Caco-2 (cell line): Measurements from ENCODE around the gene RRAS. TPM values are rescaled to one million over a fixed set of nuclear protein-coding genes. Genes with fewer than 3 reads are reported as not detected.

Experiments
- BruUV-seq: library from RNA; stranded (reverse); fragments of 400-500 nt; replicated peaks from 2 replicates; lab custom pipeline; 2021; lab: Mats Ljungman, UMichigan
- CTCF ChIA-PET: fragments of 300-600 bp; sonication (Branson Sonifier 250); formaldehyde crosslinking; loops from one replicate; lab custom pipeline; 2022; ENCODE audit warnings: antibody characterized with exemption; lab: Charles Lee
- POLR2A ChIA-PET: fragments of 300-600 bp; sonication (Branson Sonifier 250); formaldehyde crosslinking; loops from one replicate; lab custom pipeline; 2022; ENCODE audit warnings: antibody characterized with exemption; lab: Charles Lee
- DNase-seq, 2 experiments: peaks; one replicate each; pipeline versions ENCODE4 v3.0.0 to v3.0.0-alpha.2; 2020 to 2022
- H3K27me3 ChIP-seq: replicated peaks from 2 replicates; pipeline ENCODE4 v1.6.0; 2011; ENCODE audit warnings: low read length; ENCODE audit not compliant: control insufficient read depth, insufficient read depth
- H3K36me3 ChIP-seq: 2 replicates; pipeline ENCODE4 v1.5.1; 2011; ENCODE audit warnings: low read length; ENCODE audit not compliant: control insufficient read depth, insufficient read depth
- H3K4me1 ChIP-seq: fragments of 250-450 bp; sonication (Bioruptor Pico); 2 replicates; pipeline ENCODE4 v1.5.1; 2020; ENCODE audit warnings: mild to moderate bottlenecking
- H3K4me3 ChIP-seq: 2 replicates; pipeline ENCODE4 v1.5.1; 2011; ENCODE audit warnings: low read depth, mild to moderate bottlenecking, control low read depth, low read length
- H3K9me3 ChIP-seq: fragments of 250-450 bp; sonication (Bioruptor Pico); 2 replicates; pipeline ENCODE4 v1.5.1; 2020; ENCODE audit warnings: mild to moderate bottlenecking, moderate library complexity
- H3K27ac Mint-ChIP-seq: one replicate; pipeline ENCODE4 v1.8.0; 2022; ENCODE audit warnings: mixed read lengths; ENCODE audit not compliant: unreplicated experiment
- H3K27me3 Mint-ChIP-seq: one replicate; pipeline ENCODE4 v1.8.0; 2022; ENCODE audit warnings: mixed read lengths; ENCODE audit not compliant: insufficient read depth, unreplicated experiment
- H3K36me3 Mint-ChIP-seq: one replicate; pipeline ENCODE4 v1.8.0; 2022; ENCODE audit warnings: mild to moderate bottlenecking, mixed read lengths; ENCODE audit not compliant: insufficient read depth, unreplicated experiment
- H3K4me1 Mint-ChIP-seq: one replicate; pipeline ENCODE4 v1.8.0; 2022; ENCODE audit warnings: low read depth, mixed read lengths; ENCODE audit not compliant: unreplicated experiment
- H3K4me3 Mint-ChIP-seq: one replicate; pipeline ENCODE4 v1.8.0; 2022; ENCODE audit warnings: mild to moderate bottlenecking, moderate library complexity, mixed read lengths; ENCODE audit not compliant: unreplicated experiment
- H3K9me3 Mint-ChIP-seq: one replicate; pipeline ENCODE4 v1.8.0; 2022; ENCODE audit warnings: mixed read lengths; ENCODE audit not compliant: unreplicated experiment
- intact Hi-C: fragments of 100-400 bp; cut with micrococcal nuclease; formaldehyde crosslinking; loops from one replicate; pipeline ENCODE4 v1.10.0; 2022; ENCODE audit not compliant: unreplicated experiment
- microRNA-seq: library from miRNA; unstranded; fragments of <30 nt; microRNA quantifications from one replicate; pipeline ENCODE4 v1.2.0, GENCODE V29; 2022
- total RNA-seq: library from RNA; stranded (reverse); gene quantifications from 2 replicates; pipeline ENCODE4 v1.2.3, GENCODE V29; 2022
- TF ChIP-seq, protein P1 (sequence below), 2 experiments: fragments of 200-600 bp in 1 of 2; IDR thresholded peaks; 1 replicate in 1 of 2; 2 replicates in 1 of 2; pipeline versions ENCODE4 v1.5.1 to v1.8.0; 2011 to 2022; ENCODE audit warnings: antibody characterized with exemption in 1 of 2, control low read depth in 1 of 2, inconsistent platforms in 1 of 2, low read depth in 1 of 2, low read length in 1 of 2, mild to moderate bottlenecking in 1 of 2, moderate library complexity in 1 of 2; ENCODE audit not compliant: insufficient read depth in 1 of 2, severe bottlenecking in 1 of 2, unreplicated experiment in 1 of 2

Gene RRAS
- total RNA-seq, 1 experiment from 2014 or later: 10.6 TPM

DNA sequence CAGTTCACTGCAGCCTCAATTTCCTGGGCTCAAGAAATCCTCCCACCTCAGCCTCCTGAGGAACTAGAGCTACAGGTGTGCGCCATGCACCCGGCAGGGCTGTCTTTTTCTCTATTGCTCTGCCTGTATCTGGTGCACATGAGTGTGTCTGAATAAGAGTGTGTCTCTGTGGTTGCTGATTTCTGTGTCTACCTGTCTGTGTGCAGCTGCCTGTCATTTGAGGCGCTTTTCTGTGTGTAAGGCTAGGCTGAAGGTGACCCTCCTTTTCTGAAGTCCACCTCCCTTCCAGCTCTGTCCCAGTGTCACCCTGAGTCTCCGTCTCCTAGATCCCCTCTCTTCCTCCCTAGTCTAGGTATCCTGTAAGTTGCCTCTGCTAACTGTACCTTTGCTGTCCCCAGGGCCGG is 50.4 kb downstream of the RRAS start:
- Histone ChIP-seq H3K4me3 (no peak overlapping the region), H3K27me3 (no peaks in the 10 kb centered on the region), H3K4me1 (peaks cover 10% of the 10 kb centered on the region), H3K9me3 (no peaks in the 10 kb centered on the region), H3K36me3 (no peaks in the 10 kb centered on the region)
- H3K9me3 Mint-ChIP-seq: no peaks in the 10 kb centered on the region
- ChIA-PET POLR2A (interaction anchor here (0.7 to 1.6 kb wide), 3 partner anchors 9 to 51 kb away, joined by 8 to 18 read pairs (median 11); partner anchors contain the start of genes NOSIP, PRRG2 and RRAS), CTCF (interaction anchor here (2.4 kb wide), 1 partner anchor 51 kb away, joined by 9 read pairs; the partner anchor contains the start of gene RRAS)
- no peak overlapping the region for H3K27ac Mint-ChIP-seq
- intact Hi-C loops: no loop called here
- TF ChIP-seq, protein P1, sequence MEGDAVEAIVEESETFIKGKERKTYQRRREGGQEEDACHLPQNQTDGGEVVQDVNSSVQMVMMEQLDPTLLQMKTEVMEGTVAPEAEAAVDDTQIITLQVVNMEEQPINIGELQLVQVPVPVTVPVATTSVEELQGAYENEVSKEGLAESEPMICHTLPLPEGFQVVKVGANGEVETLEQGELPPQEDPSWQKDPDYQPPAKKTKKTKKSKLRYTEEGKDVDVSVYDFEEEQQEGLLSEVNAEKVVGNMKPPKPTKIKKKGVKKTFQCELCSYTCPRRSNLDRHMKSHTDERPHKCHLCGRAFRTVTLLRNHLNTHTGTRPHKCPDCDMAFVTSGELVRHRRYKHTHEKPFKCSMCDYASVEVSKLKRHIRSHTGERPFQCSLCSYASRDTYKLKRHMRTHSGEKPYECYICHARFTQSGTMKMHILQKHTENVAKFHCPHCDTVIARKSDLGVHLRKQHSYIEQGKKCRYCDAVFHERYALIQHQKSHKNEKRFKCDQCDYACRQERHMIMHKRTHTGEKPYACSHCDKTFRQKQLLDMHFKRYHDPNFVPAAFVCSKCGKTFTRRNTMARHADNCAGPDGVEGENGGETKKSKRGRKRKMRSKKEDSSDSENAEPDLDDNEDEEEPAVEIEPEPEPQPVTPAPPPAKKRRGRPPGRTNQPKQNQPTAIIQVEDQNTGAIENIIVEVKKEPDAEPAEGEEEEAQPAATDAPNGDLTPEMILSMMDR (IDR thresholded peaks at IDR 0.05; ENCODE audit: insufficient read depth in 1 of 2, low read depth in 1 of 2, low read length in 1 of 2, severe bottlenecking in 1 of 2, unreplicated experiment in 1 of 2): no peak
- BruUV-seq: no TSS peak
- H3K36me3 Mint-ChIP-seq: peaks cover 20% of the 10 kb centered on the region
- no peak for DNase-seq
- H3K4me3 Mint-ChIP-seq: peak overlapping the region; percentile 74
- H3K27me3 Mint-ChIP-seq: no peaks in the 10 kb centered on the region
- H3K4me1 Mint-ChIP-seq: peaks cover 27% of the 10 kb centered on the region

DNA sequence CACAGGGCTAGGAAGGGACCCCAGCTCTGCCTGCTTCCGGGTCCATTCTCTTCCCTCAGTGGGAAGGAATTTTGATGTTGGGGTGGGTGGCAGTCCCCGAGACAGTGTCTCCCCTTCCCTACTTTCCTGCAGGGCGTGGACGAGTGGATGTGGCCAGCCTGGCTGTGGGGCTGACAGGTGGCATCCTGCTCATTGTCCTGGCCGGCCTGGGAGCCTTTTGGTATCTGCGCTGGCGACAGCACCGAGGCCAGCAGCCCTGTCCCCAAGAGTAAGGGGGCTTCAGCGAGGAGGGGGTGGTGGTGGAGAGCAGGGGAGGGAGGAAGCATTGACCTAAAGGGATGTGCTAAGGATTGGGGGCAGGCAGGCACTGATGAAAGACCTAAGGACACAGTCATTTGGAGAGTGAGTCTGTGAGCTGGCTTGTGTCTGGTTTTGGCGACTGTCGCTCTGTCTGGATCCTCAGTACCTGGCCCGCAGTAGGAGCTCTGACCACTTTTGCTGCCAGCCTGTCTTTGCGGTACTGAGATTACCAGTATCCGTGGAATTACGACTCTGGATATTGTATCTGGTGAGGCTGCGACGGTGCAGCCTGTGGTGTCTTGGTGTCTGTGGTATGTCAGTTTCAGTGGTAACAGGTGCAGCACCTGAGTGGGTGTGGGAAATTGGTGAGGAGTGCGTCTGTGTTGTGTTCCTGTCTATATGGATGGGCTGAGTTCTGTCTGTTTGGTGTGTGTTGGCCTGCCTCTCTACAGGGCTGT is 51.4 kb downstream of the RRAS start:
- H3K4me1 ChIP-seq: peaks cover 2% of the 10 kb centered on the region
- Mint-ChIP-seq H3K4me1 (peaks cover 17% of the 10 kb centered on the region), H3K36me3 (peaks cover 10% of the 10 kb centered on the region), H3K9me3 (no peaks in the 10 kb centered on the region), H3K27ac (no peak overlapping the region), H3K27me3 (no peaks in the 10 kb centered on the region), H3K4me3 (no peak overlapping the region)
- no peak overlapping the region for H3K4me3 ChIP-seq
- H3K27me3 ChIP-seq: no peaks in the 10 kb centered on the region
- intact Hi-C loops: no loop called here
- no TSS peak for BruUV-seq
- TF ChIP-seq, protein P1 (IDR thresholded peaks at IDR 0.05; ENCODE audit: insufficient read depth in 1 of 2, low read depth in 1 of 2, low read length in 1 of 2, severe bottlenecking in 1 of 2, unreplicated experiment in 1 of 2): no peak
- ChIA-PET CTCF (no interaction called here), POLR2A (no interaction called here)
- DNase-seq: no peak
- no peaks in the 10 kb centered on the region for H3K36me3 ChIP-seq
- H3K9me3 ChIP-seq: no peaks in the 10 kb centered on the region

DNA sequence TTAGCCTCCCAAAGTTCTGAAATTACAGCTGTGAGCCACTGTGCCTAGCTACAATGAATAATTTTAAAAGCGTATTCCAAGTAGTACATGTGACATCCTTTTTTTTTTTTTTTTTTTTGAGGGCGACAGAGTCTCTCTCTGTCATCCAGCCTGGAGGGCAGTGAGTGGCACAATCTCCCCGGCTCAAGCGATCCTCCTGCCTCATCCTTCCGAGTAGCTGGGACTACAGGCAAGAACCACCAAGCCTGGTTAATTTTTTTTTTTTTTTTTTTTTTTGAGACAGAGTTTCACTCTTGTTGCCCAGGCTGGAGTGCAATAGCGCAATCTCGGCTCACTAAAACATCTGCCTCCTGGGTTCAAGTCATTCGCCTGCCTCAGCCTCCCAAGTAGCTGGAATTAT is 52.7 kb downstream of the RRAS start:
- intact Hi-C loops: no loop called here
- Mint-ChIP-seq H3K27ac (no peak overlapping the region), H3K4me1 (peaks cover 7% of the 10 kb centered on the region), H3K36me3 (peaks cover 9% of the 10 kb centered on the region), H3K9me3 (no peaks in the 10 kb centered on the region), H3K4me3 (no peak overlapping the region), H3K27me3 (no peaks in the 10 kb centered on the region)
- Histone ChIP-seq H3K9me3 (no peaks in the 10 kb centered on the region), H3K36me3 (no peaks in the 10 kb centered on the region), H3K27me3 (no peaks in the 10 kb centered on the region), H3K4me1 (no peaks in the 10 kb centered on the region), H3K4me3 (no peak overlapping the region)
- TF ChIP-seq, protein P1 (IDR thresholded peaks at IDR 0.05; ENCODE audit: insufficient read depth in 1 of 2, low read depth in 1 of 2, low read length in 1 of 2, severe bottlenecking in 1 of 2, unreplicated experiment in 1 of 2): no peak
- BruUV-seq: no TSS peak
- ChIA-PET POLR2A (interaction anchor here (0.7 kb wide), 1 partner anchor 53 kb away, joined by 12 read pairs; the partner anchor contains the start of gene RRAS), CTCF (no interaction called here)
- no peak for DNase-seq

Small RNAs within 50 kb of the gene (microRNA-seq; reads per million reads assigned to microRNA genes)
- gene MIR5088: 1.5 reads per million

Other genes starting within 250 kb of the RRAS start
- not detected in 2 replicates for gene PTH2, start 216.7 kb downstream of the RRAS start, total RNA-seq
- 0.25 TPM in 1 of 2 replicates, not detected in the other for gene GFY, start 214.8 kb downstream of the RRAS start, total RNA-seq
- gene SLC17A7, start 198.6 kb downstream of the RRAS start, total RNA-seq: 0.21 and 0.36 TPM in 2 replicates
- gene PIH1D1, start 188.3 kb downstream of the RRAS start, total RNA-seq: 150 and 167 TPM in 2 replicates
- gene ALDH16A1, start 186.9 kb downstream of the RRAS start, total RNA-seq: 42.1 and 45.0 TPM in 2 replicates
- 2.1 and 2.4 TPM in 2 replicates for gene FLT3LG, start 165.9 kb downstream of the RRAS start, total RNA-seq
- 2,726 and 2,880 TPM in 2 replicates for gene RPL13A, start 152.5 kb downstream of the RRAS start, total RNA-seq
- gene RPS11, start 143.7 kb downstream of the RRAS start, total RNA-seq: 2,065 and 2,191 TPM in 2 replicates
- gene FCGRT, start 127.5 kb downstream of the RRAS start, total RNA-seq: 135 and 136 TPM in 2 replicates
- 6.6 and 7.0 TPM in 2 replicates for gene RCN3, start 112.1 kb downstream of the RRAS start, total RNA-seq
- 74.7 and 77.7 TPM in 2 replicates for gene NOSIP, start 59.6 kb downstream of the RRAS start, total RNA-seq
- gene PRRG2, start 58.8 kb downstream of the RRAS start, total RNA-seq: 7.7 and 8.4 TPM in 2 replicates
- 38.8 and 40.5 TPM in 2 replicates for gene PRR12, start 49.0 kb downstream of the RRAS start, total RNA-seq
- gene SCAF1, start 2.1 kb upstream of the RRAS start, total RNA-seq: 83.4 and 89.5 TPM in 2 replicates
- 125 and 131 TPM in 2 replicates for gene IRF3, start 25.7 kb upstream of the RRAS start, total RNA-seq
- 103 and 111 TPM in 2 replicates for gene BCL2L12, start 25.8 kb upstream of the RRAS start, total RNA-seq
- 326 and 343 TPM in 2 replicates for gene PRMT1, start 37.1 kb upstream of the RRAS start, total RNA-seq
- gene ADM5, start 49.5 kb upstream of the RRAS start, total RNA-seq: 8.5 and 10.4 TPM in 2 replicates
- 1.9 and 2.0 TPM in 2 replicates for gene CPT1C, start 51.0 kb upstream of the RRAS start, total RNA-seq
- not detected in 2 replicates for gene TSKS, start 123.2 kb upstream of the RRAS start, total RNA-seq
- gene AP2A1, start 126.9 kb upstream of the RRAS start, total RNA-seq: 107 and 126 TPM in 2 replicates
- gene FUZ, start 173.1 kb upstream of the RRAS start, total RNA-seq: 0.75 and 0.93 TPM in 2 replicates
- gene MED25, start 178.1 kb upstream of the RRAS start, total RNA-seq: 102 and 104 TPM in 2 replicates
- gene PTOV1, start 211.0 kb upstream of the RRAS start, total RNA-seq: 209 and 224 TPM in 2 replicates
- 130 and 147 TPM in 2 replicates for gene PNKP, start 227.4 kb upstream of the RRAS start, total RNA-seq
- 64.6 and 77.6 TPM in 2 replicates for gene AKT1S1, start 237.2 kb upstream of the RRAS start, total RNA-seq
- 55.3 and 56.5 TPM in 2 replicates for gene TBC1D17, start 237.6 kb upstream of the RRAS start, total RNA-seq